Measurements from ENCODE around the gene MYOM1. TPM values are rescaled to one million over a fixed set of nuclear protein-coding genes. Genes with fewer than 3 reads are reported as not detected.

The MYOM1 gene
- total and polyA plus RNA-seq, 10 donors = 1.2 to 6.2 (median 2.0) TPM

DNA sequence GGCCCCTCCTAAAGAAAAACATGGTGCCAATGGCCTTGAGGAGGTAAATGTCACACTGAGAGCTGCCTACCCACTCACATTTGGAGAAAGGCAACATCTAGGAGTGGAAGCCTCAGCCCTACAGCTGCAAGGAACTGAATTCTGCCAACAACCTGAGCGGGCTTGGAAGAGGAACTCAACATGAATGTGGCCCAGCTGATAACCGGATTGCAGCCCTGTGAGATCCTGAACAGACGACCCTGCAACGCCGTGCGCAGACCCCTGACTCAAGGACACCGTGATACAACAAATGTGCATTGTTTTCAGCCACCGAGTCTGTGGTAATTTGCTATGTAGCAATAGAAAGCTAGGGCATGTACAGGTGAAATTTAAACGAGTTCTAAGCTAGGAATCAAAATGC lies 99.4 kb downstream of the MYOM1 start:
- Histone ChIP-seq H3K9me3 (no peaks in the 10 kb centered on the region), H3K4me1 (no peaks in the 10 kb centered on the region), H3K36me3 (no peaks in the 10 kb centered on the region), H3K27me3 (replicated peaks in 1 of 7) (no peaks in the 10 kb centered on the region), H3K27ac (no peak overlapping the region), H3K4me3 (no peak overlapping the region)
- TF ChIP-seq, protein P1, sequence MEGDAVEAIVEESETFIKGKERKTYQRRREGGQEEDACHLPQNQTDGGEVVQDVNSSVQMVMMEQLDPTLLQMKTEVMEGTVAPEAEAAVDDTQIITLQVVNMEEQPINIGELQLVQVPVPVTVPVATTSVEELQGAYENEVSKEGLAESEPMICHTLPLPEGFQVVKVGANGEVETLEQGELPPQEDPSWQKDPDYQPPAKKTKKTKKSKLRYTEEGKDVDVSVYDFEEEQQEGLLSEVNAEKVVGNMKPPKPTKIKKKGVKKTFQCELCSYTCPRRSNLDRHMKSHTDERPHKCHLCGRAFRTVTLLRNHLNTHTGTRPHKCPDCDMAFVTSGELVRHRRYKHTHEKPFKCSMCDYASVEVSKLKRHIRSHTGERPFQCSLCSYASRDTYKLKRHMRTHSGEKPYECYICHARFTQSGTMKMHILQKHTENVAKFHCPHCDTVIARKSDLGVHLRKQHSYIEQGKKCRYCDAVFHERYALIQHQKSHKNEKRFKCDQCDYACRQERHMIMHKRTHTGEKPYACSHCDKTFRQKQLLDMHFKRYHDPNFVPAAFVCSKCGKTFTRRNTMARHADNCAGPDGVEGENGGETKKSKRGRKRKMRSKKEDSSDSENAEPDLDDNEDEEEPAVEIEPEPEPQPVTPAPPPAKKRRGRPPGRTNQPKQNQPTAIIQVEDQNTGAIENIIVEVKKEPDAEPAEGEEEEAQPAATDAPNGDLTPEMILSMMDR (IDR thresholded peaks at IDR 0.05 in 8 of 11, conservative IDR thresholded peaks at IDR 0.05 in 3 of 11) = no peak
- TF ChIP-seq POLR2A (IDR thresholded peaks at IDR 0.05) (no peak), POLR2AphosphoS5 (IDR thresholded peaks at IDR 0.05) (no peak)
- intact Hi-C loops (cut with DNase I; ENCODE audit: low total_unique reads) = no loop called here
- WGBS, 5 donors = 24 to 38% (median 33%) methylated on average over 8 to 9 of the region's 9 CpGs
- DNase-seq = no peak

DNA sequence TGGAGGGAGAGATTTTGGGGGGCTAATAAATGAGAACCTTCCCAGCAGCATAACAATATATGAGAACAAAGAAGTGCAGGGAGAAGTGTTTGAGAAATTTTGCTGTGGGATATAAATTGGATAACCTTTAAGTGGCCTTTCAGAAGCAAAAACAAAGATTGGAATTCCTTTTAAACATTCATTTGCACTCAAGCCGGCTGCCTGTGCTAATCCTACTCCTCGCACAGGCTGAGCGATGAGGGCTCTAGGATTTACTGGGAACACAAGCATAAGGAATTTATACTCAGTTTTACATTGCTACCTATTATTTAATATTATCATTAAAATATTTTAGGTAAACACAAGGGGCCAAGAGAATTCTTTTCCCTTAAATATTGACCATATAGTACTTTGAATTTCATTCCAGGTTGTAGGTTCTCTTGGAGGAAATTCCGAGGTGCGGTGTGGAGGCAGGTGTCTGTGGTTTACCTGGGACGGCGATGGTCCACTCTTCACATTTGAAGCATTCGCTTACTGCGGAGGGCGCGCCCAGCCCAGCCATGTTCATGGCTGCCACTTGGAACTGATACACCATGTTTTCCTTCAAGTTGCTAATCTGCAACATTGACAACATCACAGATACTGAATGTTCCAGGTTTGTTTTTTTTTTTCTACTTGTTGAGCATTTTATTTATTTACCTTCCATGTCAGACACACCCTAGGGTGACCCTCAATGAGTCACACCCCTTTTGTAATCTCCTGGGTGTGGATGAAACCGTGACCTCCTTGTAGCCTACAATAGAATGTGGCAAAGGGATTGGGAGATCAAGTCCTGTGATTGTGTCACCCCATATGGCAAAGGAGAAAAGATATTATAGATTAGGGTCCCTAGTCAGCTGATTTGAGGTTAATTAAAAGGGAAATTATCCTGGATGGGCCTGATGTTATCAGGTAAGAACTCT lies 100.1 kb downstream of the MYOM1 start:
- Histone ChIP-seq H3K36me3 (no peaks in the 10 kb centered on the region), H3K4me3 (no peak overlapping the region), H3K27ac (no peak overlapping the region), H3K9me3 (no peaks in the 10 kb centered on the region), H3K4me1 (no peaks in the 10 kb centered on the region), H3K27me3 (replicated peaks in 1 of 7) (no peaks in the 10 kb centered on the region)
- no peak for DNase-seq
- intact Hi-C loops (cut with DNase I; ENCODE audit: low total_unique reads) = no loop called here
- no peak for TF ChIP-seq POLR2A (IDR thresholded peaks at IDR 0.05)
- TF ChIP-seq POLR2AphosphoS5 (IDR thresholded peaks at IDR 0.05) = no peak
- TF ChIP-seq, protein P1 (IDR thresholded peaks at IDR 0.05 in 8 of 11, conservative IDR thresholded peaks at IDR 0.05 in 3 of 11) = no peak
- WGBS, 5 donors = 90 to 96% (median 95%) methylated on average over 12 of the region's 12 CpGs

DNA sequence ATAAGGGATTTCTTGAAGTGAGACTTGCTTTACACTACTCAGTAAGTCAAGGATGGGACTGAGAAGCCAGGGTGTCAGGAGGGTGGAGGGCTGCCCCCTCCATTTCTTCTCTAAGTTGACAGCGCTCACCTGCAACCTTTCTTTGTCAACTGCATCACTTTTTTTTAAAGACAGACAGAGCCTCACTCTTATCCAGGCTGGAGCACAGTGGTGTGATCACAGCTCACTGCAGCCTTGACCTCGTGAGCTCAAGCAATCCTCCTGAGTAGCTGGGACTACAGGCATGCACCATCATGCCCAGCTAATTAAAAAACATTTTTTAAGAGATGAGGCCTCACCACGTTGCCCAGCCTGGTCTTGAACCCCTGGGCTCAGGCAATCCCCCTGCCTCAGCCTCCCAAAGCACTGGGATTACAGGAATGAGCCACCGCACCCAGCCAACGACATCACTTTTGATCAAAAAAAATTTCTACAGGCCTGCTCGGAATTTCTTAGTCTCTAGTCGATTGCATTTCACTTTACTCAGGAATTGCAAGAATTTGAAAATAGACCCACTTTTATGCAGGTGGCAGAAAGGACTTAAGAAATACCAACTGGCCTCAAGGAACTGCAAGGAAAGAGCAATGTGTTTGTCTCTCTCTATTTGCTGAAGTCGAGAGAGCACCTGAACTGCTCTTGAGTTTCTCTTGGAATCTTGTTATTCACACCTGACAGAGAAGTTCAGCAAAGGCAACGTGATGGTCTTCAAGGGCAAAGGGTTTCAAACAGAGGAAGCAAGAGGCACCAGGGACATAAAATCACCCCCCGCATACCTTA lies 101.4 kb downstream of the MYOM1 start:
- no peak overlapping the region for H3K27ac ChIP-seq
- no peaks in the 10 kb centered on the region for H3K9me3 ChIP-seq
- no peak for DNase-seq
- H3K36me3 ChIP-seq = no peaks in the 10 kb centered on the region
- intact Hi-C loops (cut with DNase I; ENCODE audit: low total_unique reads) = no loop called here
- H3K4me3 ChIP-seq = no peak overlapping the region
- no peaks in the 10 kb centered on the region for H3K4me1 ChIP-seq
- H3K27me3 ChIP-seq (replicated peaks in 1 of 7) = no peaks in the 10 kb centered on the region
- TF ChIP-seq, protein P1 (IDR thresholded peaks at IDR 0.05 in 8 of 11, conservative IDR thresholded peaks at IDR 0.05 in 3 of 11) = no peak
- TF ChIP-seq POLR2A (IDR thresholded peaks at IDR 0.05) = no peak
- 85 to 91% (median 89%) methylated on average over 10 of the region's 10 CpGs for WGBS, 5 donors

All from spleen (tissue), 11 donors.